Stomach (tissue), 9 donors: ENCODE results near the gene ZNF106. TPM values are rescaled to one million over a fixed set of nuclear protein-coding genes. Genes with fewer than 3 reads are reported as not detected.
A peak's percentile ranks its signal among the peaks of the same experiment; 100 is the strongest.

Experiments used
- DNase-seq, 2 donors: peaks; one replicate each; pipeline versions ENCODE4 v3.0.0 to v3.0.0-alpha.2; 2013 to 2019
- H3K27ac ChIP-seq, 5 donors: fragments of 200-600 bp in 4 of 5; sonication (generic) in 4 of 5; one replicate each; pipeline ENCODE4 v1.5.1; 2013 to 2019; ENCODE audit warnings: mild to moderate bottlenecking in 1 of 5, moderate library complexity in 1 of 5
- H3K27me3 ChIP-seq, 3 donors: fragments of 200-600 bp; sonication (generic); one replicate each; pipeline ENCODE4 v1.5.1; 2017 to 2019; ENCODE audit warnings: mixed run types in 1 of 3
- H3K36me3 ChIP-seq, 4 donors: fragments of 200-600 bp; sonication (generic); 1 replicate in 3 of 4; 2 replicates in 1 of 4; pipeline ENCODE4 v1.5.1; 2016 to 2019
- H3K4me1 ChIP-seq, 4 donors: fragments of 200-600 bp; sonication (generic); one replicate each; pipeline ENCODE4 v1.5.1; 2016 to 2019
- H3K4me3 ChIP-seq, 4 donors: fragments of 200-600 bp; sonication (generic) in 3 of 4; one replicate each; pipeline ENCODE4 v1.5.1; 2016 to 2019; ENCODE audit warnings: mild to moderate bottlenecking in 1 of 4
- H3K9me3 ChIP-seq, 4 donors: fragments of 200-600 bp; sonication (generic); one replicate each; pipeline ENCODE4 v1.5.1; 2016 to 2019
- CTCF ChIP-seq, 7 experiments: fragments of 450-650 bp in 4 of 7; fragments of 200-600 bp in 3 of 7; sonication (generic) in 3 of 7; IDR thresholded peaks; one replicate each; pipeline ENCODE4 v1.5.1; 2016 to 2019; ENCODE audit warnings: antibody characterized with exemption in 7 of 7, control low read depth in 2 of 7, mild to moderate bottlenecking in 1 of 7
- EP300 ChIP-seq: sonication (generic); formaldehyde crosslinking; IDR thresholded peaks from one replicate; pipeline ENCODE4 v1.6.1; 2017; ENCODE audit warnings: antibody characterized with exemption
- POLR2A ChIP-seq, 4 donors: fragments of 450-650 bp; IDR thresholded peaks; one replicate each; pipeline ENCODE4 v1.6.1; 2016; ENCODE audit warnings: antibody characterized with exemption in 4 of 4, control low read depth in 2 of 4, mild to moderate bottlenecking in 1 of 4, moderate library complexity in 1 of 4
- POLR2AphosphoS5 ChIP-seq, 3 donors: sonication (generic); formaldehyde crosslinking; IDR thresholded peaks; one replicate each; pipeline ENCODE4 v1.6.1; 2016; ENCODE audit warnings: antibody characterized with exemption in 3 of 3
- WGBS, 5 donors: extraction: QIAGEN DNeasy Blood & Tissue Kit in 3 of 5; methylation state at CpG; one replicate each; pipeline versions ENCODE4 v1.1.5 to v1.1.7; 2013 to 2018; 5-methylcytosine and 5-hydroxymethylcytosine counted together
- intact Hi-C: fragments of 100-400 bp; cut with DNase I; formaldehyde crosslinking; loops from one replicate; pipeline ENCODE4 v1.15.1; 2023; ENCODE audit warnings: low total_unique reads
- polyA plus RNA-seq, 3 donors: library from polyadenylated mRNA; stranded (reverse); fragments of 200-250 nt; gene quantifications; one replicate each; pipeline ENCODE4 v1.2.3, GENCODE V29; 2013
- total RNA-seq, 5 donors: library from RNA; depleted of rRNA; stranded (reverse); fragments of >200 nt; gene quantifications; one replicate each; pipeline versions ENCODE4 v1.1.0 to v1.2.3, GENCODE V29; 2014 to 2016
- donor health status: healthy with polysubstance abuse.
- donor health status: Bipolar disorder and iron deficiency.
- donor health status: healthy.

ZNF106 gene
- total and polyA plus RNA-seq, 8 donors: 4.5 to 238 (median 41.9) TPM

GRCh38 chr15:42474827-42475226, 16.1 kb downstream of the ZNF106 start:
- peaks cover 0 to 36% (median 16%) of the 10 kb centered on the region in 4 donors for H3K4me1 ChIP-seq
- no peak for DNase-seq
- H3K27ac ChIP-seq: peak overlapping the region in 1 of 5 donors; percentile 18
- no peaks in the 10 kb centered on the region for H3K9me3 ChIP-seq
- H3K4me3 ChIP-seq: no peak overlapping the region
- WGBS, 5 donors: 63 to 83% (median 73%) methylated on average over 2 of the region's 2 CpGs
- no peaks in the 10 kb centered on the region for H3K27me3 ChIP-seq
- peaks cover 0 to 18% (median 6%) of the 10 kb centered on the region in 4 donors for H3K36me3 ChIP-seq
- TF ChIP-seq CTCF (IDR thresholded peaks at IDR 0.05) (no peak), POLR2A (IDR thresholded peaks at IDR 0.05) (no peak), EP300 (no peak), POLR2AphosphoS5 (IDR thresholded peaks at IDR 0.05) (no peak)
- intact Hi-C loops: no loop called here

- 47 to 78% (median 62%) methylated on average over 3 of the region's 3 CpGs for WGBS, 5 donors
- TF ChIP-seq POLR2AphosphoS5 (IDR thresholded peaks at IDR 0.05) (no peak), POLR2A (IDR thresholded peaks at IDR 0.05) (no peak), EP300 (no peak), CTCF (IDR thresholded peaks at IDR 0.05) (no peak)
- no peak overlapping the region for H3K4me3 ChIP-seq
- peaks cover 0 to 36% (median 18%) of the 10 kb centered on the region in 4 donors for H3K4me1 ChIP-seq
- no peak for DNase-seq
- no peaks in the 10 kb centered on the region for H3K9me3 ChIP-seq
- peak overlapping the region in 3 of 5 donors; percentile 18 to 63 (median 50) for H3K27ac ChIP-seq
- intact Hi-C loops: no loop called here
- no peaks in the 10 kb centered on the region for H3K27me3 ChIP-seq
- peaks cover 8 to 41% (median 17%) of the 10 kb centered on the region in 4 donors for H3K36me3 ChIP-seq
Measured at GRCh38 chr15:42471002-42471401, 19.9 kb downstream of the ZNF106 start.

GRCh38 chr15:42465520-42466259, 25.3 kb downstream of the ZNF106 start:
- DNase-seq: no peak
- peak overlapping the region in 1 of 5 donors; percentile 34 for H3K27ac ChIP-seq
- TF ChIP-seq POLR2AphosphoS5 (IDR thresholded peaks at IDR 0.05): no peak
- H3K9me3 ChIP-seq: no peaks in the 10 kb centered on the region
- intact Hi-C loops: no loop called here
- H3K4me1 ChIP-seq: peaks cover 0 to 12% (median 2%) of the 10 kb centered on the region in 4 donors
- 82 to 87% (median 86%) methylated on average over 8 of the region's 8 CpGs for WGBS, 5 donors
- H3K4me3 ChIP-seq: no peak overlapping the region
- H3K27me3 ChIP-seq: no peaks in the 10 kb centered on the region
- peaks cover 13 to 67% (median 46%) of the 10 kb centered on the region in 4 donors for H3K36me3 ChIP-seq

GRCh38 chr15:42461261-42461660, 29.7 kb downstream of the ZNF106 start:
- Histone ChIP-seq H3K4me3 (no peak overlapping the region), H3K27ac (peak overlapping the region in 1 of 5 donors; percentile 5), H3K36me3 (peaks cover 5 to 40% (median 31%) of the 10 kb centered on the region in 4 donors), H3K27me3 (no peaks in the 10 kb centered on the region), H3K4me1 (peaks cover 0 to 30% (median 14%) of the 10 kb centered on the region in 4 donors), H3K9me3 (no peaks in the 10 kb centered on the region)
- TF ChIP-seq POLR2AphosphoS5 (IDR thresholded peaks at IDR 0.05) (no peak), EP300 (no peak), POLR2A (IDR thresholded peaks at IDR 0.05) (no peak), CTCF (IDR thresholded peaks at IDR 0.05) (no peak)
- no peak for DNase-seq
- 57 to 72% (median 58%) methylated on average over 3 of the region's 3 CpGs for WGBS, 5 donors
- intact Hi-C loops: no loop called here
